HTERT RPE-1 (cell line): ENCODE measurements around the gene CFAP43.
"Not testable (repeated sequence)": the region's sequence is repeated elsewhere in the genome, so short reads cannot be mapped to it uniquely, and the experiment has no call there.

Experiments
- in situ Hi-C: fragments of 300-500 bp; cut with MboI; formaldehyde crosslinking; loops from 4 replicates; pipeline ENCODE4 v1.14.3; 2020; ENCODE audit warnings: low sequenced_read_pairs

Gene CFAP43

DNA sequence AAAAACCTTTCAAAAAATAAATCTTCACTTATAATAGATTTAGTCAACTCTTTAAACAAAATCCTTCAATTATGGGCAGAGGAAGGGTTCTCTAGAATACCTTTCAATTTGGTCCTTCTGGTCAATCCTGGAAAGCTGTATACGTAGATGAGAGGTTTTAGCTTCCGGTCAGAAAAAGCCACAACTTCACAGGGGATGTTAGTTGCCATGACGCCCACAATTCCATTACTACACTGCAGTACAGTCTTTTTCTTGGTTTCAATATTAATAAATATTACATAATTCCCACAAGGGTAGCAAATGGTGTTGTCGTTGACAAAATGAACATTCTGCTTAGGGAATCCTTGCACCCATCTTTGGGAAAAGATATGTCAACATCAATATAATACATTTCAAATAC lies 1.7 kb downstream of the CFAP43 start:
- in situ Hi-C loops = no loop called here

DNA sequence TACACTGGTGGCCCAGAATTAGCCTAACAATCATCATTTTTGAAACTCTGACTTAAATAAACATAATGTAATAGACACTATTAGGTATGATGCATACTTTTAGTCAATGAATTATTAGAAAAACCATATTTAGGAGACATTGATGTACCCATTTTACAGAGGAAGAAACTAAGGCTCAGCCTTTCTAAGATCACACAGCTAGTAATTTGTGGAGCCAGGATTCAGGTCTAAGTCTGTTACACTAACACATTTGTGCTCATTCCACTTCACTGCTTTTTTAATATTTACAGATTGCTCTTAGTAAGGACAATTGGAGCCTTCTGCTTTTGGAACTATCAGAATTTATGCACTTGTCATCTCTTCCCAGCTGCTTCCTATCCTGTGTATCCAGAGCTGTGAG lies 8.9 kb downstream of the CFAP43 start:
- in situ Hi-C loops = no loop called here

DNA sequence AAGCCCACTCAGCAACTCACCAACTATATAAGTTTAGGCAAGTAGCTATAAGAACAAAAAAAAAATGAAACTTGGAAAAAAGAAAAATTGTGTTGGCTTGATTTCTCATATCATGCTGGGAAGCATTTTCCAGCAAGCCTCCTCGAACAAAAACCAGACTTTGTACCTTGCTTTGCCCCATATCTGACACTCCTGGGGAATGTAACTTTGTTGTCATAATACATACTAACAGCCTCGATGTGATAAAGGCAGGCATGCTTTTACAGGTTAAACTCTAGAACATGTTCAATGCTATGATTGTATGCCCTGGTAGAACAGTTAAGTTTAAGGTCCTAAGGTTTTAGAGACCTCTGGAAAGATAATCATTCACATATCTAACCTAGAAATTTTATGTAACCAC lies 11.6 kb downstream of the CFAP43 start:
- in situ Hi-C loops = no loop called here

DNA sequence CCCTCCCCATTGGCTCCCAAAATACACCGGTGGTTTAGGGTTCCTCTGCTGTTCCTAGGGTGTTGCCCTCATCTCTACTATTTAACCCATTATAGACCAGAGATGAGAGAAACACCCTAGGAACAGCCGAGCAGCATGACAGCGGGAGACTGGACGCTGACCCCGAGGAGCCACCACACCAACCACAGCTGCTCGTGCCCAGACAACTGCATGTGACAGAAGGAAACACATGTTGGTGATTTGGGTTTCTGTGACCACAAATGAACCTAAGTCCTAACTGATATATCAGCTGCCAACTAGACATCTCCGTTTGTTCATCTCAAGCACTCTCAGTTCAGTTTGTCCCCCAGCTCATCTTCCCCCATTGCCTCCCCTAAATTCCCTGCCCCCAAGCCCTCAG lies 13.4 kb downstream of the CFAP43 start:
- in situ Hi-C loops = no loop called here

DNA sequence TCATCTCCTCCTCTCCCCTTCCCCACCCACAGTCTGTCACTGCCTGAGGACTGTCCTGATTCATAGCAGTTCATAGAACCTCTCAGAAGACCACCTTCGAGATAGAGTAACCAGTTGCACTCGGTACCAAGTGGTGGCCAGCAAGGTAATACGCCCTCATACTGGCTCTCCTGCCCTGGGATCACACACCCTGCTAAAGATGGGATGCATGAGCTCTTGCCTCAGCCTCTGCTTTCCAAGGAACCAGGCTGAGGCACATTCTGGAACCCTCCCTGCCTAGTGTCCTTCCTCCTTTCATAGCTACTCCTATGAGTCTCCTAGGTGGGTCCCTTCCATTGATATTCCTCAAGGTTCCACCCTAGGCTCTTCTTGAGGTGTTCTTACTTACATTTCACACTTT lies 15.5 kb downstream of the CFAP43 start:
- in situ Hi-C loops = no loop called here

DNA sequence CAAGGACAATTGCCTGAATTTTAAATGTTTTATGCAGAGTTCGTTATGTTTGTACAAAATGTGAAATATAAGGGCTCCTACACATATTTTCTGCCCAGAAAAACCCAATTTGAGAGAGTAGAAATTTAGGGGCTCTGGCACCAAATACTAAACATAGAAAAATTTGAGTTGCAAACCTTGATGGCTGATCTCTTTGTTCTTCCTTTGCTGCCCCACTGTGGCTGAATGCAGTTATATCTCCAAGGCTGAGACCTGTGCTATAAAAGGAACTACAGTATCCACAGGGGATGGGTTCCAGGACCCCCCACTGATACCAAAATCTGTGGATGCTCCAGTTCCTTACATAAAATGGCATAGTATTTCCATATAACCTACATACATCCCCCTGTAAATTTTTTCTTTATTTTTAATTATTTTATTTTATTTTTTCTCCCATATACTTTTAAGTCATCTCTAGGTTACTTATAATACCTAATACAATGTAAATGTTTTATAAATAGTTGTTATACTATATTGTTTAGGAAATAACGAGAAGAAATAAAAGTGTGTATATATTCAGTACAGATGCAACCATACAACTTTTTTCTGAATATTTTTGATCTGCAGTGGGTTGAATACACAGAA lies 22.5 kb downstream of the CFAP43 start:
- in situ Hi-C loops = no loop called here

DNA sequence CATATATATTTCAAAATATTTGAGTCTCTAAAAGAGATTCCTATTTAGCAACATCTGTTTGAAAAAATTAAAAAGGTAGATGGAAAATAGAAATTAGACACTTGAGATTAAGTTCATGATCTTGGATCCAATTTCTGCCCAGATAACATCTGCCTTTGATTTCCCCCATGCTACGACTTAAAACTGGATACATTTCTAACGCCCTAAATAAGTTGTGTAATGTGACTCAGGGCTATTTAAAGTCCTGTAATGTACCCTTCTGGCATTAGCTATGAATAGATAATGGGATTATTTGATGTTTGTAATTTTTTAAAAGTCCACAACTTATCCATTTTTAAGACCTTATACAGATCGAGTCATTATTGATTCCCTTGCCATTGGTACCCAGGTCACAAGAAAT lies 23.4 kb downstream of the CFAP43 start:
- in situ Hi-C loops = no loop called here

DNA sequence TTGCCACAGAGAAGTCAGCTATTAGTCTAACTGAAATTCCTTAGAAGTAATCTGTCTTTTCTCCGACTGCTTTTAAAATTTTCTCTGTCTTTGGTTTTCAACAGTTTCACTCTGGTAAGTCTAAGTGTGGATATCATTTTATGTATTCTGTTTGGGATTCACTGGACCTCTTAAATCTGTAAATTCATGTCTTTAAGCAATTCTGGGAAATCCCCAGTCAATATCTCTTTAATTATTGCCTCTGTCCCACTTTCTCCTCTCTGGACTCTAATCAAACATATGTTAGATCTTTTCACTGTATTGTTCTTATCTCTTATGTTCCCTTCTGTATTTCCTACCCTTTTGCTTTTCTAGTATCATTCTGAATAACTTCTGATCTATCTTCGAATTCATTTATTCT lies 29.9 kb downstream of the CFAP43 start:
- in situ Hi-C loops = no loop called here

DNA sequence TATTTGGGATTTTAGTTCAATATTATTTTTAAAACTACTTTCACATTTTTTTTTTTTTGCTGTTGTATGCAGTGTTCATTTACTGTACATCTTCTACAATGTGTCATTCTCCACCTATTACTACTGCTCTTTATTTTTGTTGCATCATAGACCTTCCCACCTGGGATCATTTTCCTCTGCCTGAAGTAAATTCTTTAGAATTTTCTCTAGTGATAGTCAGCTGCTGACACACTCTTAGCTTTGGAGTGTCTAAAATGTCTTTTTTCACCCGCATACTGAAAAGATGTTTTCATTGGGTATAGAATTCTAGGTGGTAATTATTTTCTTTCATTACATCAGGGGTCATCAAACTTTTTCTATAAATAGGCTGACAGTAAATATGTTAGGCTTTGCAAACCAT lies 30.5 kb downstream of the CFAP43 start:
- in situ Hi-C loops = no loop called here

DNA sequence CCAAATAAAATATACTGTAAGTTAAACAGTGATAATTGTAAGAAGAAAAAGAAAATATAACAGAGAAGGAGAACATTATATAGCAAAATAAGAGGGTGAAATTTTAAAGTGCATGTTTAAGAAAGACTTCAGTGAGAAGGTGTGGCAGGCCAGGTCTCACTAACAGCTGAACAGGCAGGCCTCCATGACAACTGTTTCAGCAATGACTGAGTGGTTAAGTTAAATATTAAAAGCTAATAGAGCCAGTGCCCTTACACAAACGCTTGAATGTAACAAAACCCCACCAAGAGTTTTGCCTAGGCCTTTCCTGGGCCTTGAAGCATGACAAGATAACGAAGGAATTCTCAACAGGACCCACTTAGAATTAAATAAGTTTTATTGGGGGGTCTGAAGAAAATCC lies 32.6 kb downstream of the CFAP43 start:
- in situ Hi-C loops = no loop called here

DNA sequence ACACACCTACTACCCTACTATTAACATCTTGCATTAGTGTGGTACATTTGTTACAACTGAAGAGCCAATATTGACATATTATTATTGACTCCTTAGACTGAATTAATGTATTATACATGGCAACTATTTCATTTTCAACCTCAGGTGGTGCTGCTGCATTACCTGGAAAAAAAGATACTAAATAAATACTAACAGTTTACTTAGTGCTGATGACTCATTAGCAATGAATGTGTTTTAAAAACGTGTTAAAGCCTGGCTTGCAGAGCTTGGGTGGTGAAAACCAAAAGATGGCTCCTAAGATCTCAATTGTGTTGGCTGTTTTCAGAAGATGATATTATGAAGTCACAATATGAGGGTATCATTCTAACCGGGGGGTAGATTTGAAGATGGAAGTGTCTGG lies 34.8 kb downstream of the CFAP43 start:
- in situ Hi-C loops = no loop called here

DNA sequence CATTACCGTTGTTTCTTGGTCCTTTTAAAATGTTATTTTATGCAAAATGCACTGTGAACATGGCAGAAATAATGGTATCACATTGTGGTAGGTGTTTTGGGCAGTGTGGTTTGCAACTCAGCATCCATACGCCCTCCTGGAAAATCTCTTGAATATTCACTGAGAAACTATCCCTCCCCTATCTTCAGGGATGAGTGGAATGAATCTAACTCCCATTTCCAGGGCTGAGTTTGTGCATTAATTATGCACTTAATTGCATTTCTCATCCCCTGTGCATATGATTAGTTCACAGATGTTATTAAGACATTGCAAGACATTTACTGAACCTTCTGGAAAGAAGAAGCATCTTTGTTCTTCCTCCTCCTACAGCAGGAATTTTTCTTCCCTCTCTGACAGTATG lies 36.5 kb downstream of the CFAP43 start:
- in situ Hi-C loops = no loop called here

DNA sequence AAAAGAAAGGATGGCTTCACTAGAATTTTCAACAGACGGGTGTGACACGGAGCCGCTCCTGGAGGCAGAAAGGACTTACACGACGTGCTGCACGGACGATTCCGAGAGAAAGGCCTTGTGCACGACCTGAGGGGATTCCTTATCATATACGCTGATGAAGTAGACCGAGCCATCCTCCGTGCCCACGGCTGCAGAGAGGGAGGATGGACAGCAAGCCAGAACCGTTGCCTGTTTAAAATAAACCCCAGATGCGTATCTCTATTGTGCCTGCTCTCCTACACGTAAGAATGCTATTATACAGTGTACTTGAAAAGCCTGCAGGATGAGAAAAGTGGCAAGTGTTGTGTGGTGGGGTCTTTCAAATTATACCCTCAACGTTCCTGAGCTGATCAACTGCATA lies 38.4 kb downstream of the CFAP43 start:
- in situ Hi-C loops = no loop called here

DNA sequence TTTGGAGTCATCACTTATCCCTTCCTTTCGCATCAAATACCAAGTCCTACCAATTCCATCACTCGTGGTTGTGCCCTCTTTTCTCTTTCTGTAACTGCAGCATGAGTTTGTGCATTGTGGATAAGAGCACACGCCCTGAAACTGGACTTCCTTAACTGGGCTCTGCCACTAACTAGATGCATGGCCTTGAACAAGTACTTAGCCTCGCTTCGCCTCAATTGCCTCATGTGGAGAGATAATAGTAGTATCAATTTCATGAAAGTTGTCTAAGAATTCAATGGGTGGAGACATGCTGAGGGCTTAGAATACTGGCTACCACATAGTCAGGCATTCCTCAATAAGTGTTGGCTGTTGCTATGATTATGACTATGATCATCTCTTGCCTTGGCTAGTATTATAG lies 41.5 kb downstream of the CFAP43 start:
- in situ Hi-C loops = no loop called here

DNA sequence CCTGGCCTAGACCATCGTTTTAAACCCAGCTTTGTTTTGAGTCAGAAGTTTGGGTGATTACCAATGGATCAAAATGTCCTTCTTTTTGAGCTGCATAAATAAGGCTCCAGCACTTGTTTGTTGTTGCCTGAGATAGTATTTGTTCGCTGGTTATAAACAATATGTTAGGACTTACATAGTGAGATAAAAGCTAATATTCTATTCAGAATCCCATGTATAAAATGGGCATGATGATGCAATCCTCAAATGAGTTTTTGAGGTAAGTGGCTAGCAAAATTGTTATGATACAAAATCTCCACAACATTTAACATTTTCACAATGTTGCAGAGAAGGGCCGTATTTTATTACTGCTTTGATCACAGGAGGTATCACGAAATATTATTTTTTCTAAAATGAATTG lies 48.5 kb downstream of the CFAP43 start:
- in situ Hi-C loops = no loop called here

DNA sequence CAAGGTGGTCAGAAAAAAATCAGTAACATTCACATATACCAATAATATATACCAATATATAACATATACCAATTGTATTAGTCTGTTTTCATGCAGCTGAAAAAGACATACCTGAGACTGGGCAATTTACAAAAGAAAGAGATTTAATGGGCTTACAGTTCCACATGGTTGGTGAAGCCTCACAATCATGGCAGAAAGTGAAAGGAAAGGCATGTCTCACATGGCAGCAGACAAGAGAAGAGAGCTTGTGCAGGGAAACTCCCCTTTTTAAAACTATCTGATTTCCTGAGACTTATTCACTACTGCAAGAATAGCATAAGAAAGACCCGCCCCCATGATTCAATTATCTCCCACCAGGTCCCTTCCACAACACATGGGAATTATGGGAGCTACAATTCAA lies 58.0 kb downstream of the CFAP43 start:
- in situ Hi-C loops = not testable (repeated sequence)

DNA sequence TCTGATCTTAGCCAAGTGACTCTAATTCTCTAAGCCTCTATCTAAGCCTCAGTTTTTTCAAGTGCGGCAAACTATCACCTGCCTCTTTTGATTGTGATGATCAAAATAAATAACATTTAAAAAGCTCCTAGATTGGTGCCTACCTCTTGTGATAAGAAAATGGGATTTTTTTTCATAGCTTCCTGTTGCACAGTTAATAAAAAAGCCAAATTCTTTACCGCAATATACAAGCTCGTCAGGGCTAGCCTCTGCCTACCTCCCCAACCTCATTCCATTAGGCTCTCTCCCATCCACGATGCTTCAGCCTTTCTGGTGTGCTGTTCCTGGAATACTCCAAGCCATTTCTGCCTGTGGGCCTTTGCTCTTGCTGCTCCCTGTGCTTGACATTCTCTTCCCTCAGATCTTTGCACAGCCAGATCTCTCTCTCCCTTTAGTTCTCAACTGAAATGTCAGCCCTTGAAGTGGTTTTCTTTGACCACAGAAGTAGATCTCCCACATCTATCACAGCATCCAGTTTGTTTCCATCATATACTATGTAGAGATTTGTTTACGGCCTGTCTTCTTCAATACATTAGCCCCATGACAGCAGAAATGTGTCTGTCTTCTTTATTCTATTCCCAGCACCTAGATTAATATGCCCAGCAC lies 61.4 kb downstream of the CFAP43 start:
- in situ Hi-C loops = no loop called here

DNA sequence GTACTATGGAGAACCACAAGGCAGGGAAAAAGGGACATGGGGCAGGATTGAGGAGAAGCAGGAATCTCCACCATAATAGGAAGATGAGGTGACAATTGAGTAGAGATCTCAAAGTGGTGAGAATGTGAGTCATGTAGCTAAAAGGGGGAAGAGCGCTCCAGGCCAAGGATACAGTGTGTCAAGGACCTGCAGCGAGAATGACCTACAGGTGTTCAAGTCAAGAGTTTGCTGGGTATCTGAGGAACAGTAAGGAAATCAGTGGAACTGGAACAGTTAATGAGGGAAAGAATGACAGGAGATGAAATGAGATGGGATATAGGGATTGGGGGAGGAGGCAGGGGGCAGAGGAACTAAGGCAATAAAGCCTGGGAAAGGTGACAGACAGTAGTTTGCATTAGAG lies 76.6 kb downstream of the CFAP43 start:
- in situ Hi-C loops = no loop called here

DNA sequence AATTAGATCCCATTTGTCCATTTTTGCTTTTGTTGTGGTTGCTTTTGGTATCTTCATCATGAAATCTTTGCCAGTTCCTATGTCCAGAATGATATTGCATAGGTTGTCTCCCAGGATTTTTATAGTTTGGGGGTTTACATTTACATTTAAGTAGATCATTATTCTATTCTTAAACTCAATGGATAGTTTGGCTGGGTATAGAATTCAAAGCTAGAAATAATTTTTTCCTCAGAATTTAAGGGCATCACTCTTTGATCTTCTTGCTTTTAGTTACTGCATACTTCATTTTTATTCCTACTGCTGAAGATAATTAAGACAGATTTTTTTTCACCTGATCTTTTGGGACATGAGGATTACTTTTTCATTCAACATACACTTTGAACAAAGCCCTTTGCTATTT lies 80.4 kb downstream of the CFAP43 start:
- in situ Hi-C loops = no loop called here

DNA sequence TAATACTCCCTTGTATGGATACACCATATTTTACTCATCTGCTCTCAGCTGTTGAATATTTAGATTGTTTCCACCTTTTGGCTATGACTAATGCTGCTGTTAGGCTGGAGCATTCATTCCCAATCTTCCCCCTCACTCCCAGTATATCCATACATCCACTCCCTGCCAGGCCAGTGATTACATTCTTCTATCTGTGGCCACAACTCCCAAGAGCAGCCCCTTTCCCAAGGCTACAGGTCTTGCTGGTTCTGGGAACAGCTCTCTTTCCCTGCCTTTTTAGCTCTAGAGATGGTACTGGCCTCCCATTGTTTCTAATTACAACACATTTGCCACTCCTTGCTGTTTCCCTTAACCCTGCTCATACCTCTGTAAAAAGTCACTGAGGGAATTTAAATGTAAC lies 82.0 kb downstream of the CFAP43 start:
- in situ Hi-C loops = no loop called here

DNA sequence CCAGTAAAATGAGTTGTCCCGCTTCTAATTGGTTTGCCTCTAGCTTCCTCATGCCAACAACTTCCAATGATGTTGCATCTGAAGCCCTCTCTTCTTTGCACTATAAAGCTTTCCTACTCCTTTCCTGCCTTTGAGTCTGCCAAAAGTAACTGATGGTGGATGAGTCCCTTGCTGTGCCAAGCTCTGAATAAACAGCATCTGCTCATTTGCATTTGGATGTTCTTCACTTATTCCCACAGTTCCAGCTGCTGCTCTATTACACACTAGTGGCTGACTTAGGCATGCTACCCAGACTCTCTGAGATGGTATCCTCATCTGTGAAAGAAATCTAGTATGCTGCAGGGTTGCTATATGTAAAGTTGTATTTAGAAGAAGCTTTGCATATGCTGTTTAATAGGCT lies 85.3 kb downstream of the CFAP43 start:
- in situ Hi-C loops = no loop called here

DNA sequence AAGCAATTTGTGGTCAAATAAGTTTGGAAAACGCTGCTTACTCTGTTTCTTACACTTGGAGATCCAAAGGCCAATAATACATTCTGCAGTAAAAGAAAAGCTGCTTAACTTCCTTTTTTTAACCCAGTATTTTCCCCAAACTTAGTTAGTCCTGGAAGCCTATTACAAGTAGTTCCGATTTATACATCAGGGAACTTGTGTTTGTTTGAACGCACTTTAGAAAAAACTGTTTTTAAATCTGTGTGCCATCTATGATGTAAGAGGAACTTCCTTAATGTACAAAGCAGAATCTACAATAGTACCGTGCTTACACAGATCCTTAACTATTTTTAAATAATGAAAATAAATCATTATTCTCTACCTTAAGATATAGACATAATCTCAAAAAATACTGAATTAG lies 87.2 kb downstream of the CFAP43 start:
- in situ Hi-C loops = no loop called here

DNA sequence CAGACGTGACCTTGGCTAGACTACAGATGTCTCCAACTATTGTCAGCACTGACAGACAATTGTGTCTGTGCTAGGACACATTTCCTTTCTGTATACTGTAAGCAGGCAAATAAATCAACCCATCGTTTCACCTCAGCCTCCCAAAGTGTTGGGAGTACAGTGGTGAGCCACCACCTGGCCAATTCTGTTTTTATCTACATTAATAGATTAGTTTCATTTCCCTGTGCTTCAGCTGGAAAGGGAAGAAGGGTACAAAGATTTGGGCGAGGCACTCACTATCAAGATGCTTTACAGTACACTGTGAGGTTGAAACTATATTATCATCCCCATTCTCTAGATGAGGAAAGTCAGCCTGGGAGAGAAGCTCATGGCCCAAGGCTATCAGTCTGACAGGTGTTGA lies 88.3 kb downstream of the CFAP43 start:
- in situ Hi-C loops = no loop called here
